ENCODE data around the gene SLC12A8. TPM values are rescaled to one million over a fixed set of nuclear protein-coding genes. Genes with fewer than 3 reads are reported as not detected.

The SLC12A8 gene
- total RNA-seq, 6 experiments from 2014 or later = 8.5 to 23.4 (median 20.3) TPM

DNA sequence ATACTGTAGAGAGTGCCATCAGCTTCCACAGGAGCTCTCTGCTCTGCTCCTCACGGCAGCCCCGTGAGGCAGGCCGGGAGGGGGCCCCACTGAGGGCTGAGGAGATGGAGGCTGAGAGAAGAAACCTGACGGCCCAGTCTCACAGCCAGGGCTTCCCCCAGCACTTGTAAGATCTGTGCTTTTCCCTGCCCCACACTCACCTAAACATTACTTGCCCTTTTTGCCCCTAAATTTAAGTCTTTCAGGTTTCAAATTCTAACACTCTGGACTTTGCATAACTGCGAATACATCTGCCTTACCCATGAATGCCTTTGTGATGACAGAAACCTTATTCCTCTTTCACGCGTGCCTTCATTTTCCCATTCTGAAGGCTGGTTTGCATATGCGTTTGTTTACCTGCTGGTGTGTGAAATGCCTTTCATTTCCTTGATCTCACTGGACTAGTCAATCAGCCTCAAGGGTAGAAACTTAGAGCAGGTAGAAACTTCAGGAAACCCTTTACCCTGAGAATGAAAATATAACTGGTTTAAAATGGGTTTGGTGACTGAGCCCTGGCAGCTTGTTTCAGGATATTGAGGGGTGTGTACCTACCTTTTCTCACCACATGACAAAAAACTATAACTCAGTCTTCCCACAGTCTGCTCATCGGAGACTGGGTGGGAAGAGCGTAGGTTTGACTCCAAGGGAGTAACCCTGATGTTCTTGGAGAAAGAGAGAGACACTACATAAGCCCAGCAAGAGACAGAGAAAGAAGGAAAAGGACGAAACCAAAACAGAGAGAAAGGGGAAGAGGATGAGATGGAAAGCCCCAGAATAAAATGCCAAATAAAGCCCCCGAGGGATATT lies 20.1 kb downstream of the SLC12A8 start:
- intact Hi-C loops (cut with DNase I) = no loop called here
- no peak for DNase-seq
- H3K4me3 ChIP-seq = no peak overlapping the region
- no peaks in the 10 kb centered on the region for H3K36me3 ChIP-seq
- no peak for TF ChIP-seq POLR2A (IDR thresholded peaks at IDR 0.05)
- TF ChIP-seq CTCF (IDR thresholded peaks at IDR 0.05) = no peak
- H3K27me3 ChIP-seq = no peaks in the 10 kb centered on the region
- 75% methylated on average over 11 of the region's 12 CpGs for WGBS (ENCODE audit: insufficient coverage, low coverage, low lambda C conversion rate, missing lambda C conversion rate)
- no peak overlapping the region for H3K27ac ChIP-seq
- peak in 1 of 4 donors; percentile 18 for ATAC-seq
- H3K9me3 ChIP-seq = no peaks in the 10 kb centered on the region
- H3K4me1 ChIP-seq = no peaks in the 10 kb centered on the region

- intact Hi-C loops (cut with DNase I) = no loop called here
- DNase-seq (no peak), ATAC-seq (no peak)
- Histone ChIP-seq H3K27ac (no peak overlapping the region), H3K27me3 (no peaks in the 10 kb centered on the region), H3K4me3 (no peak overlapping the region), H3K9me3 (no peaks in the 10 kb centered on the region), H3K36me3 (no peaks in the 10 kb centered on the region), H3K4me1 (no peaks in the 10 kb centered on the region)
- 68% methylated on average over 4 of the region's 7 CpGs for WGBS (ENCODE audit: insufficient coverage, low coverage, low lambda C conversion rate, missing lambda C conversion rate)
- TF ChIP-seq POLR2A (IDR thresholded peaks at IDR 0.05) = no peak
- TF ChIP-seq CTCF (IDR thresholded peaks at IDR 0.05) = no peak
Measured at GRCh38 chr3:125191730-125192129, 20.8 kb downstream of the SLC12A8 start.

DNA sequence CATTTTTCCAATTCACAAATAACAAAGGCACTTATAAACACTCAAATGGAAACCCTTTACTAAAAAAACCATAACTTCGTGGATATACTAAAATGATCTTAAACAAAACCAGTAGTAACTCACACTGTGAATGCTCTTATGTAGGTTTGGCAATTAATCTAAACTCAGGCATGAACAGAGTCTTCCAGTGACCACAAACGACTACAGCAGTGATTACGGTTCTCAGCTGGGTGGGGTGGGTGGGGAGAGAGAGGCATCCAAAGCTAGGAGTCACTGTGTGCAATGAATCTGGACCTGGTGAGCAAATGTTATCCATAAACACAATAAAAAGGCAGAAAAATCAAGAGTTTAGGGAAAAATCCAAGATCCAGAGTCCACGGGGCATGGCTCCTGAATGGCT lies 21.3 kb downstream of the SLC12A8 start:
- H3K9me3 ChIP-seq = no peaks in the 10 kb centered on the region
- WGBS (ENCODE audit: insufficient coverage, low coverage, low lambda C conversion rate, missing lambda C conversion rate) = 87% methylated on average over 4 of the region's 4 CpGs
- H3K27ac ChIP-seq = no peak overlapping the region
- intact Hi-C loops (cut with DNase I) = no loop called here
- TF ChIP-seq POLR2A (IDR thresholded peaks at IDR 0.05) (no peak), CTCF (IDR thresholded peaks at IDR 0.05) (no peak)
- DNase-seq (no peak), ATAC-seq (no peak)
- no peaks in the 10 kb centered on the region for H3K4me1 ChIP-seq
- H3K27me3 ChIP-seq = no peaks in the 10 kb centered on the region
- no peak overlapping the region for H3K4me3 ChIP-seq
- H3K36me3 ChIP-seq = no peaks in the 10 kb centered on the region

DNA sequence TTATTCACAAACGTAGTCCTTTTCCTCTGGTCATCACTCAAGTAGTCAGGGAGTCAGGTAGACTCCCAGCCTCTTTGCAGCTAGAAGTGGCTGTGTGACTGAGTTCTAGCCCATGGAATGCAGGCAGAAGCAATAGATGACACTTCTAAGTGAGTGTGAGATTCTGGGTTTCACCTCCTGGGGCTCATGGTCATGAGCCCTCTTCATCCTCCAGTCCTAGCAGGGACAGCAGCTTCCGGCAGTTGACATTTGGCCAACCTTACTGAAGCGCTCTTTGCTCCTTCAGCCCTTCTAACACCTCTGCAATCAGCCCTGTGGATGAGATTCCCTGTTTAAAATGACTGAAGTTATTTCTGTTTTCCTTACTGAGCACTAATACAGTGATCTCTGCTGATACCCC lies 21.8 kb downstream of the SLC12A8 start:
- Histone ChIP-seq H3K27me3 (no peaks in the 10 kb centered on the region), H3K36me3 (no peaks in the 10 kb centered on the region), H3K4me3 (no peak overlapping the region), H3K4me1 (no peaks in the 10 kb centered on the region), H3K9me3 (no peaks in the 10 kb centered on the region), H3K27ac (no peak overlapping the region)
- intact Hi-C loops (cut with DNase I) = no loop called here
- TF ChIP-seq POLR2A (IDR thresholded peaks at IDR 0.05) = no peak
- no peak for TF ChIP-seq CTCF (IDR thresholded peaks at IDR 0.05)
- DNase-seq = no peak
- 76% methylated on average over 3 of the region's 3 CpGs for WGBS (ENCODE audit: insufficient coverage, low coverage, low lambda C conversion rate, missing lambda C conversion rate)
- no peak for ATAC-seq

Measured in right lobe of liver (tissue), 6 donors.